Breast epithelium (tissue), 3 donors: ENCODE data around the gene DTNB.

Experiments used
- CTCF ChIP-seq, 3 donors: fragments of 450-650 bp; IDR thresholded peaks; one replicate each; pipeline ENCODE4 v1.5.1; 2016 to 2017; ENCODE audit warnings: antibody characterized with exemption in 3 of 3, mild to moderate bottlenecking in 3 of 3, moderate library complexity in 3 of 3
- POLR2AphosphoS5 ChIP-seq, 3 donors: sonication (generic); formaldehyde crosslinking; IDR thresholded peaks; one replicate each; pipeline ENCODE4 v1.6.1; 2017; ENCODE audit warnings: antibody characterized with exemption in 3 of 3

- TF ChIP-seq CTCF (IDR thresholded peaks at IDR 0.05) (no peak), POLR2AphosphoS5 (IDR thresholded peaks at IDR 0.05) (no peak)
These were observed 25.8 kb upstream of the DTNB start for GRCh38 chr2:25699216-25699615.
